T-cell (primary cell): ENCODE measurements around the gene HERC2. TPM values are rescaled to one million over a fixed set of nuclear protein-coding genes. Genes with fewer than 3 reads are reported as not detected.

ENCODE experiments used
- ATAC-seq, 4 experiments: fragments of 200-7000 bp in 3 of 4; fragments of 150-1000 bp in 1 of 4; cut with Tn5 transposase; replicated peaks in 1 of 4; 1 replicate in 3 of 4; 2 replicates in 1 of 4; pipeline ENCODE4 v1.10.0; 2021; ENCODE audit warnings: moderate library complexity in 3 of 4, mild to moderate bottlenecking in 2 of 4, moderate number of reproducible peaks in 1 of 4
- CTCF ChIA-PET, 2 donors: fragments of 300-600 bp; sonication (Branson Sonifier 250); formaldehyde crosslinking; loops; one replicate each; lab custom pipeline; 2022; ENCODE audit warnings: antibody characterized with exemption in 2 of 2; lab: Charles Lee
- POLR2A ChIA-PET, 2 donors: fragments of 300-600 bp; sonication (Branson Sonifier 250); formaldehyde crosslinking; loops; one replicate each; lab custom pipeline; 2022; ENCODE audit warnings: antibody characterized with exemption in 2 of 2; lab: Charles Lee
- DNase-seq, 35 experiments: peaks; one replicate each; pipeline versions ENCODE4 v3.0.0 to v3.0.0-alpha.2; 2013 to 2023
- H3K27ac ChIP-seq: one replicate; pipeline ENCODE4 v1.5.1; 2013; ENCODE audit warnings: low read length
- H3K27me3 ChIP-seq, 2 experiments: replicated peaks in 1 of 2; 1 replicate in 1 of 2; 2 replicates in 1 of 2; pipeline versions ENCODE4 v1.6.1 to v1.7.0; 2013; ENCODE audit warnings: low read length in 1 of 2, mixed read lengths in 1 of 2; ENCODE audit not compliant: control insufficient read depth in 2 of 2, insufficient read depth in 2 of 2; ENCODE audit errors: extremely low read depth in 1 of 2
- H3K36me3 ChIP-seq, 2 donors: 1 replicate in 1 of 2; 2 replicates in 1 of 2; pipeline versions ENCODE4 v1.6.1 to v1.7.0; 2013; ENCODE audit warnings: low read length in 1 of 2; ENCODE audit not compliant: control insufficient read depth in 2 of 2, insufficient read depth in 1 of 2; ENCODE audit errors: extremely low read depth in 1 of 2
- H3K4me1 ChIP-seq, 2 experiments: 1 replicate in 1 of 2; 2 replicates in 1 of 2; pipeline versions ENCODE4 v1.6.1 to v1.7.0; 2013; ENCODE audit warnings: low read length in 2 of 2, mixed read lengths in 1 of 2; ENCODE audit not compliant: insufficient read depth in 2 of 2, control insufficient read depth in 1 of 2; ENCODE audit errors: extremely low read depth in 1 of 2
- H3K4me3 ChIP-seq, 2 donors: 1 replicate in 1 of 2; 2 replicates in 1 of 2; pipeline versions ENCODE4 v1.5.1 to v1.7.0; 2013; ENCODE audit warnings: mild to moderate bottlenecking in 2 of 2, low read length in 1 of 2, moderate library complexity in 1 of 2; ENCODE audit not compliant: control insufficient read depth in 1 of 2; ENCODE audit errors: extremely low read depth in 1 of 2
- H3K9me3 ChIP-seq: 2 replicates; pipeline ENCODE4 v1.7.0; 2013
- H3K27ac Mint-ChIP-seq, 2 donors: one replicate each; pipeline ENCODE4 v1.8.0; 2020 to 2021; ENCODE audit warnings: mild to moderate bottlenecking in 2 of 2, mixed read lengths in 2 of 2
- H3K27me3 Mint-ChIP-seq, 2 donors: one replicate each; pipeline ENCODE4 v1.8.0; 2021 to 2022; ENCODE audit warnings: mixed read lengths in 2 of 2
- H3K36me3 Mint-ChIP-seq: one replicate; pipeline ENCODE4 v1.8.0; 2021; ENCODE audit warnings: mixed read lengths
- H3K4me1 Mint-ChIP-seq, 3 donors: one replicate each; pipeline ENCODE4 v1.8.0; 2020 to 2022; ENCODE audit warnings: mixed read lengths in 3 of 3, mild to moderate bottlenecking in 1 of 3
- H3K4me3 Mint-ChIP-seq, 3 donors: one replicate each; pipeline ENCODE4 v1.8.0; 2020 to 2022; ENCODE audit warnings: mild to moderate bottlenecking in 3 of 3, mixed read lengths in 3 of 3, moderate library complexity in 3 of 3
- H3K9me3 Mint-ChIP-seq, 3 donors: one replicate each; pipeline ENCODE4 v1.8.0; 2020 to 2022; ENCODE audit warnings: mixed read lengths in 3 of 3
- WGBS: methylation state at CpG from one replicate; pipeline ENCODE4 v1.1.5; 2013; ENCODE audit warnings: missing lambda C conversion rate; ENCODE audit not compliant: insufficient coverage; 5-methylcytosine and 5-hydroxymethylcytosine counted together
- total RNA-seq, 35 experiments: library from RNA in 6 of 35; stranded (reverse) in 6 of 35; fragments of 120-200 nt in 1 of 35; gene quantifications; one replicate each; pipeline versions ENCODE4 v1.2.1 to v1.2.4 and lab custom pipeline; 2013 to 2026

HERC2 gene
- total RNA-seq, 5 donors from 2014 or later (not counting 1 experiment from before 2014, with no cell fraction given): 46.4 to 65.5 (median 55.4) TPM

DNA sequence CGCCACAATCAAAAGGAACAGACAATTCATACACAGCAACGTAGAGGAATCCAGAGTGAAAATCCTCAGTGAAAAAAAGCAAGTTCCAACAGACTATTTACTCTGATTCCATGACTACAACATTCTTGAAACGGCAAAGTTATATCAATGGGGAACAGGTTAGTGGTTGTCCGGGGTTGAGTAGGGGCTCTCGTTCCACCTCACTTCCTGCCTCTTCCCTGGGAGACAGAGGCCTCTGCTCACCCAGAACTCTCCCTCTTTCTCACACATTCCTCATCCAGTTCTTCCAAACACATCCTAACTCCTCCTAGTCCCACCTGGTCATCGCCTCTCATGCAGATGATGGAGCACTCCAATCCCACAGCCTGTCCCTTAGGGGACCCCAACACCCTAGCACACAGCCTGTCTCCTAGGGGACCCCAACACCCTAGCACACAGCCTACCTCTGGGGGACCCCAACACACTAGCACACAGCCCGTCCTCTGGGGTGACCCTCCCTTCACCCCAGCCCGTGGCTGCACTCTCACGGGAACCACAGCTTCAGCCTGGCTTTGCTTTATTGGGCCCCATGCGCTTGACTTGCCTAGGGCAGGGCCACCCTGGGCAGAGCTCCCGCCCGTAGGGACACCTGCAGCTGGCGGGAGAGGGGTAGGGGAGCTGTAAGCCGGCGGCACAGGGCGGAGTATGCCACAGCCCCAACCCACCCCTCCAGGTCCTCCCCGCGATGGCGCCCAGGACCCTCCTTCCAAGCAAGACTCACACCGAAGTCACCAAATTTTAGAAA is 228.0 kb downstream of the HERC2 start:
- Mint-ChIP-seq H3K27me3 (peaks cover 51 to 81% of the 10 kb centered on the region in 2 donors), H3K4me3 (peak overlapping the region; percentile 7 to 79 (median 31)), H3K36me3 (peaks cover 8% of the 10 kb centered on the region), H3K9me3 (peaks cover 4 to 20% (median 12%) of the 10 kb centered on the region in 3 donors), H3K27ac (no peak overlapping the region), H3K4me1 (peaks cover 19 to 40% (median 36%) of the 10 kb centered on the region in 3 donors)
- no peak overlapping the region for H3K27ac ChIP-seq
- H3K27me3 ChIP-seq: peaks cover 25 to 68% of the 10 kb centered on the region in 2 experiments
- POLR2A ChIA-PET: no interaction called here
- ATAC-seq (no peak), DNase-seq (no peak)
- peaks cover 11 to 46% of the 10 kb centered on the region in 2 experiments for H3K4me1 ChIP-seq
- WGBS: 88% methylated on average over 1 of the region's 20 CpGs
- CTCF ChIA-PET: no interaction called here
- peaks cover 2% of the 10 kb centered on the region for H3K9me3 ChIP-seq
- H3K36me3 ChIP-seq: no peaks in the 10 kb centered on the region
- H3K4me3 ChIP-seq: peak overlapping the region; percentile 23 to 51

DNA sequence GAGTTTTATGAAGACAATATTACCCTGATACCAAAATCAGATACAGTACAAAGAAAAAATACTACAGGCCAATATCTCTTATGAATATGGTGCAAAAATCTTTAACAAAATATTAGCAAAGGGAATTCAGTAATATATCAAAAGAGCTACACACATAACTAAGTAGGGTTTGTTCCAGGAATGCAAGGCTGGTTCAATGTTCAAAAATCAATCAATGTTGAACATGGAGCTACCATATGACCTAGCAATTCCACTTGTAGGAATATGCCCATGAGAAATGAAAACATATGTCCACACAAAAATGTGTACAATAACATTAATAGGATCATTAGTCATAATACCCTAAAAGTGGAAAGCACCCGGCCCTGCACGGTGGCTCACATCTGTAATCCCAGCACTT is 230.7 kb downstream of the HERC2 start:
- H3K4me1 Mint-ChIP-seq: peaks cover 7 to 25% (median 19%) of the 10 kb centered on the region in 3 donors
- no peak for ATAC-seq
- no peak overlapping the region for H3K27ac ChIP-seq
- peaks cover 2% of the 10 kb centered on the region for H3K9me3 ChIP-seq
- no peak overlapping the region for H3K27ac Mint-ChIP-seq
- no peak overlapping the region for H3K4me3 ChIP-seq
- ChIA-PET POLR2A (no interaction called here), CTCF (interaction anchor here in 1 of 2 donors (0.7 kb wide), 1 partner anchor 35 kb away, joined by 3 read pairs; no protein-coding TSS in a partner anchor)
- DNase-seq: no peak
- peaks cover 8% of the 10 kb centered on the region for H3K36me3 Mint-ChIP-seq
- WGBS: no CpG with 5 or more reads among the region's 2 CpGs
- peaks cover 53 to 73% of the 10 kb centered on the region in 2 donors for H3K27me3 Mint-ChIP-seq
- peaks cover 4 to 26% of the 10 kb centered on the region in 2 experiments for H3K4me1 ChIP-seq
- H3K9me3 Mint-ChIP-seq: peaks cover 4 to 29% (median 15%) of the 10 kb centered on the region in 3 donors
- no peaks in the 10 kb centered on the region for H3K36me3 ChIP-seq
- peaks cover 14 to 43% of the 10 kb centered on the region in 2 experiments for H3K27me3 ChIP-seq
- no peak overlapping the region for H3K4me3 Mint-ChIP-seq

DNA sequence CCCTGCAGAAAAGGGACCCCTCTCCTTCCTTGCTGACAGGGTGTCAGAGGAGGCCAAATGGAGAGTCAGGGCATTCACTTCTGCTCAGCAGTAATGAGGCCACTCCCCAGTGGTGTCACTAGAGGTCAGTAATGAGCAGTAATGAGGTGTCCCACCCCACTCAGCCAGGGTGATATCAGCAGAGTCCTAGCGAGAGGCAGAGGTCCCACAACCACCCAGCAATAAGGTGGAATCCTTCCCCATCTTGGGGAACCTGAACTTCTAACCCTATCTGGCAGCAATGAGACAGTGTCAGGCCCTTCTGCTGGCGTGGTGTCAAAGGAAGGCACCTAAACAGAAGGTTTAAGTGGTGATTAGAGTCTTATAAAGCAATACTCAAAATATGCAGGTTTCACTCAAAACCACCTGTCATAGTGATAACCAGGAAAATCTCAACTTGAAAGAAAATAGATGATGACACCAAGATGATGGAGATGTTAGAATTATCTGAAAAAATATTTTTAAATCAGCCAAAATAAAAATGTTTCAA is 235.7 kb downstream of the HERC2 start:
- no peak overlapping the region for H3K27ac ChIP-seq
- ChIA-PET CTCF (interaction anchor here in 1 of 2 donors (0.6 kb wide), 2 partner anchors 14 to 181 kb away, joined by 5 to 6 read pairs; no protein-coding TSS in a partner anchor), POLR2A (no interaction called here)
- H3K4me1 Mint-ChIP-seq: peaks cover 0 to 4% (median 3%) of the 10 kb centered on the region in 3 donors
- no peak overlapping the region for H3K27ac Mint-ChIP-seq
- no peaks in the 10 kb centered on the region for H3K4me1 ChIP-seq
- H3K36me3 ChIP-seq: no peaks in the 10 kb centered on the region
- no peak overlapping the region for H3K4me3 ChIP-seq
- H3K27me3 ChIP-seq: peaks cover under 1 to 19% of the 10 kb centered on the region in 2 experiments
- H3K27me3 Mint-ChIP-seq: peaks cover 37 to 40% of the 10 kb centered on the region in 2 donors
- DNase-seq (peak in 20 of 35 experiments; percentile 25 to 70 (median 44)), ATAC-seq (peak; percentile 98 to 99 (median 98))
- no CpG with 5 or more reads among the region's 2 CpGs for WGBS
- H3K4me3 Mint-ChIP-seq: no peak overlapping the region
- peaks cover 4 to 28% (median 14%) of the 10 kb centered on the region in 3 donors for H3K9me3 Mint-ChIP-seq
- peaks cover 2% of the 10 kb centered on the region for H3K9me3 ChIP-seq
- peaks cover 5% of the 10 kb centered on the region for H3K36me3 Mint-ChIP-seq

DNA sequence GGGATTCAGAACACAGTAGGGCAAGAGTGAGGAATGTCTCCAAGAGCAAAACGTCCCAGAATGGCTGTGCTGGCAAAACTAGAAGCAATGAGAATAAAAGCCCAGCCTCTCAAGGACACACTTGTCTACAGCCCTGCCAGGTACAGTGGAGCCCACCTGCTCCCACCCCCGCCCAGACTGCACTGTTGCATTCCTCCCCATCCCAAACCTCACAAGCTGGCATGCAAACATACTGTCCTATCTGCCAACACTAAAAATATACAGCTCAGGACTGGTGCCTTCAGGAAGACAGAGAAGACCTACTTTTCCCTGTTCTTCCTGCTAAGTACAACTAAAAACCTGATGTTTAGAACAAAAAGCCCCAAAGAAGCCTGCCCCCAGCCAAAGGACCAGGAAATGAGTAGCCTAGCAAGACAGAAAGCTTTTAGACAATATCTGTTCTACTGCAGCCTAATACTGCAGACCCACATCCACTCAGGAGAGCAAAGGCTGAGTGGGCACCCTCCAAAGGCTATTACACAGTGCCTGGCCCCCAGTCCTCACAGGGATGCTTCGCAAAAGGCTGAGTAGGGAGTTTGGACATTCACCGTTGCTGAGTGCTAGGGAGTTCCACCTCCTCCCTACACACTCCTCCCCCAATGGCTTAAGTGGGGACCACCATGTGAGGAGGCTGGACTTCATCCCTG is 236.3 kb downstream of the HERC2 start:
- H3K27me3 Mint-ChIP-seq: peaks cover 34 to 36% of the 10 kb centered on the region in 2 donors
- H3K36me3 Mint-ChIP-seq: peaks cover 5% of the 10 kb centered on the region

DNA sequence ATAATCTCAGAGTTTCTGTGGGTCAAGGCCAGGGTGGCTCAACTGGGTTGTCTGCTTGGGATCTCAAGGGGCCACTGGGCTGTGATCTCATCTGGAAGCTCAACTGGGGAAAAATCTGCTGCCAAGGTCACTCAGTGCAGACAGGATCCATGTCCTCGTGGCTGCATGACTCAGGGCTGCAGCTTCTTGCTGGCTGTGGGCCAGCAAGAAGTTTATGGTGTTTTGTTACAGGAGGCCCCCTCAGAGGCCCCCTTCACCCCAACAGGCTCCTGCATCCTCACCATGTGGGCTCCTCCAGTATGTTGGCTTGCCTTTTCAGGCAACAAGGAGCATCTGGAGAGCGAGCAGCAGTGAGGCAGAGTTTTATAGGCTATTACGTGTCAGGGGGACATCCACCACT is 237.4 kb downstream of the HERC2 start:
- H3K27me3 Mint-ChIP-seq: peaks cover 33 to 38% of the 10 kb centered on the region in 2 donors
- peaks cover 2 to 14% (median 3%) of the 10 kb centered on the region in 3 donors for H3K9me3 Mint-ChIP-seq
- Histone ChIP-seq H3K27ac (no peak overlapping the region), H3K4me3 (no peak overlapping the region), H3K27me3 (peaks cover 0 to 26% of the 10 kb centered on the region in 2 experiments), H3K9me3 (no peaks in the 10 kb centered on the region), H3K36me3 (no peaks in the 10 kb centered on the region), H3K4me1 (no peaks in the 10 kb centered on the region)
- H3K27ac Mint-ChIP-seq: no peak overlapping the region
- no peaks in the 10 kb centered on the region for H3K36me3 Mint-ChIP-seq
- peaks cover 0 to 4% (median 3%) of the 10 kb centered on the region in 3 donors for H3K4me1 Mint-ChIP-seq
- ATAC-seq (no peak), DNase-seq (no peak)
- WGBS: 90% methylated on average over 2 of the region's 3 CpGs
- ChIA-PET POLR2A (no interaction called here), CTCF (no interaction called here)
- no peak overlapping the region for H3K4me3 Mint-ChIP-seq

More for the DNA sequence above, 236.3 kb downstream of the HERC2 start:
- Histone ChIP-seq H3K27ac (no peak overlapping the region), H3K4me3 (no peak overlapping the region), H3K9me3 (no peaks in the 10 kb centered on the region), H3K27me3 (peaks cover 0 to 19% of the 10 kb centered on the region in 2 experiments), H3K4me1 (no peaks in the 10 kb centered on the region), H3K36me3 (no peaks in the 10 kb centered on the region)
- 80% methylated on average over 1 of the region's 4 CpGs for WGBS
- DNase-seq (no peak), ATAC-seq (no peak)
- Mint-ChIP-seq H3K27ac (no peak overlapping the region), H3K9me3 (peaks cover 4 to 23% (median 10%) of the 10 kb centered on the region in 3 donors), H3K4me3 (no peak overlapping the region), H3K4me1 (peaks cover 0 to 4% (median 3%) of the 10 kb centered on the region in 3 donors)
- CTCF ChIA-PET: interaction anchor here in 1 of 2 donors (0.6 kb wide), 2 partner anchors 15 to 181 kb away, joined by 5 to 6 read pairs; no protein-coding TSS in a partner anchor
- POLR2A ChIA-PET: no interaction called here
